GM21723 (cell line): Measurements from ENCODE around the gene TLCD4.
A peak's percentile ranks its signal among the peaks of the same experiment; 100 is the strongest.

Source experiments
- ATAC-seq: cut with Tn5 transposase; IDR thresholded peaks from one replicate; pipeline ENCODE4 v1.9.1; 2021; ENCODE audit warnings: mild to moderate bottlenecking, moderate library complexity; ENCODE audit not compliant: unreplicated experiment

Gene TLCD4

GRCh38 chr1:95094923-95095322 lies 22.2 kb upstream of the TLCD4 start:
- ATAC-seq = no peak

- ATAC-seq = peak; percentile 97
These were observed 21.3 kb upstream of the TLCD4 start for GRCh38 chr1:95095833-95096217.

GRCh38 chr1:95096218-95096841 lies 20.8 kb upstream of the TLCD4 start:
- ATAC-seq = peak; percentile 28

- ATAC-seq = no peak
These were observed 19.7 kb upstream of the TLCD4 start for GRCh38 chr1:95097426-95097825.

- no peak for ATAC-seq
These were observed 19.0 kb upstream of the TLCD4 start for GRCh38 chr1:95098196-95098595.

- no peak for ATAC-seq
These were observed 8.4 kb upstream of the TLCD4 start for GRCh38 chr1:95108792-95109191.

GRCh38 chr1:95111014-95111413 lies 6.1 kb upstream of the TLCD4 start:
- ATAC-seq = no peak

- ATAC-seq = no peak
These were observed 3.5 kb upstream of the TLCD4 start for GRCh38 chr1:95113684-95114083.

- no peak for ATAC-seq
These were observed 1.4 kb upstream of the TLCD4 start for GRCh38 chr1:95115708-95116137.

GRCh38 chr1:95116580-95117206 lies 462 bp upstream of the TLCD4 start:
- peak; percentile 78 for ATAC-seq

GRCh38 chr1:95118067-95118499 lies 928 bp downstream of the TLCD4 start:
- no peak for ATAC-seq

- ATAC-seq = no peak
These were observed 1.6 kb downstream of the TLCD4 start for GRCh38 chr1:95118710-95119109.

- no peak for ATAC-seq
These were observed 2.1 kb downstream of the TLCD4 start for GRCh38 chr1:95119273-95119672.

- ATAC-seq = no peak
These were observed 5.1 kb downstream of the TLCD4 start for GRCh38 chr1:95122151-95122697.

GRCh38 chr1:95124342-95124741 lies 7.2 kb downstream of the TLCD4 start:
- ATAC-seq = no peak

GRCh38 chr1:95126366-95126765 lies 9.2 kb downstream of the TLCD4 start:
- no peak for ATAC-seq

GRCh38 chr1:95126846-95127245 lies 9.7 kb downstream of the TLCD4 start:
- ATAC-seq = no peak

GRCh38 chr1:95127380-95127779 lies 10.2 kb downstream of the TLCD4 start:
- no peak for ATAC-seq

- ATAC-seq = no peak
These were observed 15.6 kb downstream of the TLCD4 start for GRCh38 chr1:95132762-95133161.

- ATAC-seq = no peak
These were observed 16.5 kb downstream of the TLCD4 start for GRCh38 chr1:95133687-95134086.

GRCh38 chr1:95138223-95138622 lies 21.1 kb downstream of the TLCD4 start:
- ATAC-seq = no peak

GRCh38 chr1:95139039-95139438 lies 21.9 kb downstream of the TLCD4 start:
- no peak for ATAC-seq

GRCh38 chr1:95140791-95141190 lies 23.6 kb downstream of the TLCD4 start:
- ATAC-seq = no peak
